IMR-90 (cell line): ENCODE data around the gene NCAPD3. TPM values are rescaled to one million over a fixed set of nuclear protein-coding genes. Genes with fewer than 3 reads are reported as not detected.

Source experiments
- ATAC-seq: fragments of 200-7000 bp; cut with Tn5 transposase; 2 replicates; pipeline ENCODE4 v1.9.1; 2020; ENCODE audit warnings: low read depth, mild to moderate bottlenecking, moderate library complexity
- BruUV-seq: library from RNA; stranded (reverse); fragments of 400-500 nt; replicated peaks from 2 replicates; lab custom pipeline; 2021; lab: Mats Ljungman, UMichigan
- CTCF ChIA-PET: fragments of 300-600 bp; formaldehyde crosslinking; extraction: SDS; loops from one replicate; lab custom pipeline; 2021; ENCODE audit warnings: antibody characterized with exemption; lab: Yijun Ruan, JAX
- POLR2A ChIA-PET: fragments of 300-600 bp; sonication (Branson Sonifier 250); formaldehyde crosslinking; loops from one replicate; lab custom pipeline; 2022; ENCODE audit warnings: antibody characterized with exemption; ENCODE audit not compliant: unreplicated experiment; lab: Charles Lee
- DNase-seq: peaks from one replicate; pipeline ENCODE4 v3.0.0; 2013
- H2AFZ ChIP-seq: replicated peaks from 2 replicates; pipeline ENCODE3; 2013; ENCODE audit warnings: low read length, mild to moderate bottlenecking; ENCODE audit not compliant: poor library complexity
- H2AK5ac ChIP-seq: 2 replicates; pipeline ENCODE4 v1.6.1; 2013; ENCODE audit warnings: low read depth, low read length, inconsistent platforms
- H2AK9ac ChIP-seq: replicated peaks from 2 replicates; pipeline ENCODE3; 2013; ENCODE audit warnings: mild to moderate bottlenecking, low read depth, low read length, moderate library complexity; ENCODE audit not compliant: poor library complexity
- H2BK120ac ChIP-seq: 2 replicates; pipeline ENCODE4 v1.6.1; 2013; ENCODE audit warnings: low read depth, low read length, inconsistent platforms
- H2BK15ac ChIP-seq: 3 replicates; pipeline ENCODE4 v1.6.1; 2013; ENCODE audit warnings: low read depth, low read length, inconsistent platforms
- H2BK20ac ChIP-seq: 2 replicates; pipeline ENCODE4 v1.6.1; 2013; ENCODE audit warnings: low read depth, mild to moderate bottlenecking, inconsistent platforms, low read length, moderate library complexity
- H2BK5ac ChIP-seq: 2 replicates; pipeline ENCODE4 v1.6.1; 2013; ENCODE audit warnings: mild to moderate bottlenecking, low read depth, low read length, inconsistent platforms; ENCODE audit not compliant: poor library complexity, severe bottlenecking
- H3K14ac ChIP-seq: replicated peaks from 2 replicates; pipeline ENCODE4 v1.6.1; 2013; ENCODE audit warnings: low read depth, low read length, inconsistent platforms
- H3K18ac ChIP-seq: 2 replicates; pipeline ENCODE4 v1.6.1; 2013; ENCODE audit warnings: low read depth, low read length, control low read depth
- H3K23ac ChIP-seq: 2 replicates; pipeline ENCODE4 v1.6.1; 2013; ENCODE audit warnings: low read depth, low read length, inconsistent platforms
- H3K27ac ChIP-seq: 2 replicates; pipeline ENCODE4 v1.5.1; 2013; ENCODE audit warnings: mild to moderate bottlenecking, control low read depth, low read length; ENCODE audit not compliant: insufficient read depth
- H3K27me3 ChIP-seq: 2 replicates; pipeline ENCODE4 v1.6.1; 2013; ENCODE audit warnings: low read length; ENCODE audit not compliant: control insufficient read depth, insufficient read depth
- H3K36me3 ChIP-seq: 2 replicates; pipeline ENCODE4 v1.6.1; 2013; ENCODE audit warnings: low read length, mixed read lengths; ENCODE audit not compliant: control insufficient read depth, insufficient read depth
- H3K4ac ChIP-seq: 2 replicates; pipeline ENCODE4 v1.6.1; 2013; ENCODE audit warnings: low read depth, low read length, inconsistent platforms
- H3K4me1 ChIP-seq: 2 replicates; pipeline ENCODE4 v1.6.1; 2013; ENCODE audit warnings: low read length, mixed read lengths; ENCODE audit not compliant: control insufficient read depth, insufficient read depth
- H3K4me2 ChIP-seq: 2 replicates; pipeline ENCODE4 v1.6.1; 2013; ENCODE audit warnings: low read depth, mild to moderate bottlenecking, control low read depth, low read length, moderate library complexity
- H3K4me3 ChIP-seq: 2 replicates; pipeline ENCODE4 v1.5.1; 2013; ENCODE audit warnings: low read depth, mild to moderate bottlenecking, control low read depth, low read length, moderate library complexity; ENCODE audit not compliant: insufficient read depth
- H3K56ac ChIP-seq: 2 replicates; pipeline ENCODE4 v1.6.1; 2013; ENCODE audit warnings: low read length, inconsistent platforms; ENCODE audit not compliant: insufficient read depth; ENCODE audit errors: extremely low read depth
- H3K79me1 ChIP-seq, 2 experiments: 2 replicates each; pipeline ENCODE4 v1.6.1; 2013; ENCODE audit warnings: low read length in 2 of 2, inconsistent platforms in 1 of 2, low read depth in 1 of 2
- H3K9ac ChIP-seq: 2 replicates; pipeline ENCODE4 v1.6.1; 2013; ENCODE audit warnings: low read depth, low read length, control low read depth
- H3K9me1 ChIP-seq: 2 replicates; pipeline ENCODE4 v1.6.1; 2013; ENCODE audit warnings: low read length, inconsistent platforms; ENCODE audit not compliant: insufficient read depth
- H3K9me3 ChIP-seq: 2 replicates; pipeline ENCODE4 v1.6.1; 2013; ENCODE audit warnings: low read length; ENCODE audit not compliant: control insufficient read depth, insufficient read depth
- H4K20me1 ChIP-seq: 2 replicates; pipeline ENCODE4 v1.6.1; 2013; ENCODE audit warnings: low read length, inconsistent platforms; ENCODE audit not compliant: insufficient read depth
- H4K5ac ChIP-seq: 2 replicates; pipeline ENCODE4 v1.6.1; 2013; ENCODE audit warnings: mild to moderate bottlenecking, low read depth, low read length, control low read depth
- H4K8ac ChIP-seq, 2 experiments: 2 replicates each; pipeline ENCODE4 v1.6.1; 2013; ENCODE audit warnings: low read depth in 2 of 2, low read length in 2 of 2, control low read depth in 1 of 2, inconsistent platforms in 1 of 2
- H4K91ac ChIP-seq: 2 replicates; pipeline ENCODE4 v1.6.1; 2013; ENCODE audit warnings: low read depth, low read length, inconsistent platforms; ENCODE audit not compliant: insufficient read depth
- BHLHE40 ChIP-seq: fragments of 150-350 bp; IDR thresholded peaks from 2 replicates; pipeline ENCODE4 v1.6.1; 2016; ENCODE audit warnings: mild to moderate bottlenecking, low read depth, low read length
- CEBPB ChIP-seq: IDR thresholded peaks from 2 replicates; pipeline ENCODE4 v1.6.1; 2012; ENCODE audit warnings: low read depth, low read length, improper control_type of control experiment
- CHD1 ChIP-seq: IDR thresholded peaks from 2 replicates; pipeline ENCODE4 v1.6.1; 2012; ENCODE audit warnings: low read depth, low read length, improper control_type of control experiment
- FOS ChIP-seq: fragments of 150-350 bp; IDR thresholded peaks from 2 replicates; pipeline ENCODE4 v1.6.1; 2016; ENCODE audit warnings: low read depth, low read length
- MAFK ChIP-seq: IDR thresholded peaks from 2 replicates; pipeline ENCODE4 v1.6.1; 2012; ENCODE audit warnings: low read depth, low read length, improper control_type of control experiment
- MXI1 ChIP-seq: IDR thresholded peaks from 2 replicates; pipeline ENCODE4 v1.6.1; 2012; ENCODE audit warnings: low read depth, mild to moderate bottlenecking, low read length, moderate library complexity, borderline replicate concordance
- NFE2L2 ChIP-seq: fragments of 150-350 bp; IDR thresholded peaks from 2 replicates; pipeline ENCODE4 v1.6.1; 2016; ENCODE audit warnings: low read depth, mild to moderate bottlenecking, low read length
- POLR2A ChIP-seq: IDR thresholded peaks from 2 replicates; pipeline ENCODE4 v1.6.1; 2012; ENCODE audit warnings: mild to moderate bottlenecking, low read depth, low read length
- RAD21 ChIP-seq: IDR thresholded peaks from 2 replicates; pipeline ENCODE4 v1.6.1; 2012; ENCODE audit warnings: low read length, improper control_type of control experiment
- RCOR1 ChIP-seq: IDR thresholded peaks from 2 replicates; pipeline ENCODE4 v1.6.1; 2012; ENCODE audit warnings: mild to moderate bottlenecking, low read length, improper control_type of control experiment; ENCODE audit not compliant: insufficient replicate concordance
- RFX5 ChIP-seq: IDR thresholded peaks from 2 replicates; pipeline ENCODE4 v1.8.0; 2012; ENCODE audit warnings: low read depth, mild to moderate bottlenecking, low read length, moderate library complexity
- SMC3 ChIP-seq: fragments of 150-350 bp; IDR thresholded peaks from 2 replicates; pipeline ENCODE4 v1.6.1; 2016; ENCODE audit warnings: low read depth, mild to moderate bottlenecking, antibody characterized with exemption, low read length, moderate library complexity
- WGBS, 2 experiments: methylation state at CpG; one replicate each; pipeline versions ENCODE4 v1.1.5 to v1.1.7; 2013; ENCODE audit warnings: missing lambda C conversion rate in 2 of 2; ENCODE audit not compliant: insufficient read length in 1 of 2; ENCODE audit errors: extremely low coverage in 2 of 2; 5-methylcytosine and 5-hydroxymethylcytosine counted together
- dilution Hi-C: fragments of 300-500 bp; cut with HindIII; formaldehyde crosslinking; loops from one replicate; pipeline ENCODE4 v1.14.3; 2018; ENCODE audit warnings: low sequenced_read_pairs; ENCODE audit not compliant: unreplicated experiment
- in situ Hi-C: fragments of 300-500 bp; cut with MboI; formaldehyde crosslinking; loops from 3 replicates; pipeline ENCODE4 v1.14.3; 2019; ENCODE audit warnings: low sequenced_read_pairs, inconsistent platforms, mixed read lengths
- intact Hi-C: fragments of 100-400 bp; cut with micrococcal nuclease; formaldehyde crosslinking; loops from 2 replicates; pipeline ENCODE4 v1.10.0; 2022
- polyA plus RNA-seq, 3 experiments: library from polyadenylated mRNA; depleted of rRNA; stranded (reverse); fragments of >200 nt; gene quantifications; 2 replicates each; pipeline ENCODE4 v1.2.3, GENCODE V29; 2012; ENCODE audit warnings: low replicate concordance in 1 of 3
- total RNA-seq: library from RNA; depleted of rRNA; stranded (reverse); fragments of >200 nt; gene quantifications from 2 replicates; pipeline ENCODE4 v1.2.3, GENCODE V29; 2012
- TF ChIP-seq, protein P1 (sequence below): fragments of 150-350 bp; IDR thresholded peaks from 2 replicates; pipeline ENCODE4 v1.6.1; 2016; ENCODE audit warnings: low read depth, mild to moderate bottlenecking, low read length, moderate library complexity, borderline replicate concordance
- TF ChIP-seq, protein P2 (sequence below): conservative IDR thresholded peaks from 2 replicates; pipeline ENCODE4 v1.5.1; 2012; ENCODE audit warnings: mild to moderate bottlenecking, low read depth, low read length, improper control_type of control experiment
- TF ChIP-seq, protein P3 (sequence below): fragments of 150-350 bp; IDR thresholded peaks from 2 replicates; pipeline ENCODE4 v1.6.1; 2017; ENCODE audit warnings: mild to moderate bottlenecking, antibody characterized with exemption, low read length, low read depth

The NCAPD3 gene
- total and polyA plus RNA-seq, 2 of the 4 experiments (the other 2 are of a cell fraction), result 18.0 to 19.2 TPM

GRCh38 chr11:134246100-134246499 lies 22.3 kb upstream of the NCAPD3 start:
- Histone ChIP-seq H3K4ac (no peak overlapping the region), H2AK9ac (no peak overlapping the region), H4K91ac (no peak overlapping the region), H3K9ac (no peak overlapping the region), H2AK5ac (no peak overlapping the region), H4K5ac (no peak overlapping the region), H3K14ac (no peak overlapping the region), H3K36me3 (peaks cover 67% of the 10 kb centered on the region), H3K4me1 (no peaks in the 10 kb centered on the region), H3K9me1 (no peaks in the 10 kb centered on the region; the same call in 1 of the 2 replicates), H3K18ac (no peak overlapping the region), H3K23ac (no peak overlapping the region), H3K27me3 (no peaks in the 10 kb centered on the region), H4K20me1 (no peaks in the 10 kb centered on the region), H3K4me2 (no peak overlapping the region), H2BK5ac (no peak overlapping the region), H3K27ac (no peak overlapping the region), H3K56ac (no peak overlapping the region), H3K9me3 (no peaks in the 10 kb centered on the region), H2BK20ac (no peak overlapping the region), H2BK120ac (no peak overlapping the region), H3K4me3 (no peak overlapping the region), H2BK15ac (no peak overlapping the region), H4K8ac (no peak overlapping the region), H3K79me1 (no peaks in the 10 kb centered on the region; a peak in 1 of 4 replicates), H2AFZ (no peak overlapping the region)
- dilution Hi-C loops (no loop called here), intact Hi-C loops (no loop called here), in situ Hi-C loops (no loop called here)
- DNase-seq (no peak), ATAC-seq (no peak)
- POLR2A ChIA-PET, result no interaction called here
- WGBS, 2 experiments, result 60% methylated on average over 1 of the region's 11 CpGs; no CpG with 5 or more reads in 1 of the 2 experiments
- CTCF ChIA-PET, result no interaction called here
- no peak for TF ChIP-seq RCOR1
- TF ChIP-seq FOS, result no peak
- TF ChIP-seq, protein P1, sequence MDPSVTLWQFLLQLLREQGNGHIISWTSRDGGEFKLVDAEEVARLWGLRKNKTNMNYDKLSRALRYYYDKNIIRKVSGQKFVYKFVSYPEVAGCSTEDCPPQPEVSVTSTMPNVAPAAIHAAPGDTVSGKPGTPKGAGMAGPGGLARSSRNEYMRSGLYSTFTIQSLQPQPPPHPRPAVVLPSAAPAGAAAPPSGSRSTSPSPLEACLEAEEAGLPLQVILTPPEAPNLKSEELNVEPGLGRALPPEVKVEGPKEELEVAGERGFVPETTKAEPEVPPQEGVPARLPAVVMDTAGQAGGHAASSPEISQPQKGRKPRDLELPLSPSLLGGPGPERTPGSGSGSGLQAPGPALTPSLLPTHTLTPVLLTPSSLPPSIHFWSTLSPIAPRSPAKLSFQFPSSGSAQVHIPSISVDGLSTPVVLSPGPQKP, result no peak
- TF ChIP-seq, protein P2, sequence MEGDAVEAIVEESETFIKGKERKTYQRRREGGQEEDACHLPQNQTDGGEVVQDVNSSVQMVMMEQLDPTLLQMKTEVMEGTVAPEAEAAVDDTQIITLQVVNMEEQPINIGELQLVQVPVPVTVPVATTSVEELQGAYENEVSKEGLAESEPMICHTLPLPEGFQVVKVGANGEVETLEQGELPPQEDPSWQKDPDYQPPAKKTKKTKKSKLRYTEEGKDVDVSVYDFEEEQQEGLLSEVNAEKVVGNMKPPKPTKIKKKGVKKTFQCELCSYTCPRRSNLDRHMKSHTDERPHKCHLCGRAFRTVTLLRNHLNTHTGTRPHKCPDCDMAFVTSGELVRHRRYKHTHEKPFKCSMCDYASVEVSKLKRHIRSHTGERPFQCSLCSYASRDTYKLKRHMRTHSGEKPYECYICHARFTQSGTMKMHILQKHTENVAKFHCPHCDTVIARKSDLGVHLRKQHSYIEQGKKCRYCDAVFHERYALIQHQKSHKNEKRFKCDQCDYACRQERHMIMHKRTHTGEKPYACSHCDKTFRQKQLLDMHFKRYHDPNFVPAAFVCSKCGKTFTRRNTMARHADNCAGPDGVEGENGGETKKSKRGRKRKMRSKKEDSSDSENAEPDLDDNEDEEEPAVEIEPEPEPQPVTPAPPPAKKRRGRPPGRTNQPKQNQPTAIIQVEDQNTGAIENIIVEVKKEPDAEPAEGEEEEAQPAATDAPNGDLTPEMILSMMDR, result no peak
- no peak for TF ChIP-seq MXI1
- TF ChIP-seq, protein P3, sequence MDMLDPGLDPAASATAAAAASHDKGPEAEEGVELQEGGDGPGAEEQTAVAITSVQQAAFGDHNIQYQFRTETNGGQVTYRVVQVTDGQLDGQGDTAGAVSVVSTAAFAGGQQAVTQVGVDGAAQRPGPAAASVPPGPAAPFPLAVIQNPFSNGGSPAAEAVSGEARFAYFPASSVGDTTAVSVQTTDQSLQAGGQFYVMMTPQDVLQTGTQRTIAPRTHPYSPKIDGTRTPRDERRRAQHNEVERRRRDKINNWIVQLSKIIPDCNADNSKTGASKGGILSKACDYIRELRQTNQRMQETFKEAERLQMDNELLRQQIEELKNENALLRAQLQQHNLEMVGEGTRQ, result no peak
- no peak for TF ChIP-seq BHLHE40
- TF ChIP-seq RFX5, result no peak
- no peak for TF ChIP-seq RAD21
- TF ChIP-seq CHD1, result no peak
- no peak for TF ChIP-seq MAFK
- no peak for TF ChIP-seq NFE2L2
- no peak for TF ChIP-seq SMC3
- no peak for TF ChIP-seq CEBPB
- no peak for TF ChIP-seq POLR2A
- no TSS peak for BruUV-seq
